NCI-H82 (cell line): ENCODE data around the gene TMEM119.
A peak's percentile ranks its signal among the peaks of the same experiment; 100 is the strongest.
"Not testable (repeated sequence)": the region's sequence is repeated elsewhere in the genome, so short reads cannot be mapped to it uniquely, and the experiment has no call there.

Experiments used
- DNase-seq: peaks from one replicate; lab custom pipeline; 2025; lab: John Stamatoyannopoulos, UW

The TMEM119 gene

DNA sequence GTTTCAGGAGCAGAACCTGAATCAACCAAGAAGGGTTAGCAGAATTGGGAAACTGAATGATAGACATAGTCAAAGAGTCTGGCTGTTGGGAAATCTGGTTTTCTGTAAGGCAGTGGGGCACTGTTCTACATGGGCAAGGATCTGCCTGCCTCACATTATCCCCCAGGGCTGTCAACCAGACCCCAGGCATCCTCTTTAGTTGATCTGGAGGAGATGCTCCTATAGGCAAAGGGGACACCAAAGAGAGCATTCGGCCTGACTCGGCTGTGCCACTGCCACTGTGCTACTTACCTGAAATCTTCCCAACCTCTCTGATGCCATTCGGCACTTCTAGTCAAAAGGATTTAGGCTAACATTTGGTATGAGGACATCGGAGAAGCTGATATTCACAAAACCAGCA lies 31.4 kb downstream of the TMEM119 start:
- no peak for DNase-seq

DNA sequence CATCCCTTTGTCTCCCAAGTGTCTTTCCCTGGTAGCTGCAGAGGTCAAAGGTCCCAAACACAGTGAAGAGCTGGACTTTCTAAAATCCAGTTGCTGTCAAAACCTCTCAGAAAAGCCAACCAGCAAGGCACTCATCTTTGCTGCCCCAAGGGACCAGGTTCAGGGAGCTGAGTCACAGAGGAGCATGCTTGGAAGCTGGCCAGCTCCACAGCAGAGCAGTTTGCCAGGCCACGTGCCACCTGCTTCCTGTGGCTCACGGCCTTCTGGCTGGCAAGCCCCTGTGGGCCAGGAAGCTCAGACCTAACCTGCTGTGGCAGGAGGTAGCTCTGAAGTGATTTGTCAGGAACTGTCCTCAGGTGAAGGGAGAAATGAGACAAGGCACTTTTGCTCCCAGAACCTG lies 31.9 kb downstream of the TMEM119 start:
- no peak for DNase-seq

DNA sequence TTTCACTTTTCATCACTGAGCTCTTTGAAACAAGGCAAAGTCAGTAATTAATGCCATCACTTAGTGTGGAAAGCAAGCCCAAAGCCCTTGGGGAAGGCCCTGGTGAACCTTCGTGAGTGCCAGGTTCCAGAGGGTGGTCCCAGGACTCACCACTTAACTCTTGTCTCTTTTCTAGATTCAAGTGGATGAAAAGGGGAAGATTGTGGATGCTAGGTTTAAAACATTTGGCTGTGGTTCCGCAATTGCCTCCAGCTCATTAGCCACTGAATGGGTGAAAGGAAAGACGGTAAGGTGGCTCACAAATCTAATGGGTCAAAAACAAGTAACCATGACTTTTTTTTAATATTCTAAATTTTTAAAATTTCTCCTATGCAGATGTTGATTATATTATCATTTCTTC lies 32.7 kb downstream of the TMEM119 start:
- no peak for DNase-seq

DNA sequence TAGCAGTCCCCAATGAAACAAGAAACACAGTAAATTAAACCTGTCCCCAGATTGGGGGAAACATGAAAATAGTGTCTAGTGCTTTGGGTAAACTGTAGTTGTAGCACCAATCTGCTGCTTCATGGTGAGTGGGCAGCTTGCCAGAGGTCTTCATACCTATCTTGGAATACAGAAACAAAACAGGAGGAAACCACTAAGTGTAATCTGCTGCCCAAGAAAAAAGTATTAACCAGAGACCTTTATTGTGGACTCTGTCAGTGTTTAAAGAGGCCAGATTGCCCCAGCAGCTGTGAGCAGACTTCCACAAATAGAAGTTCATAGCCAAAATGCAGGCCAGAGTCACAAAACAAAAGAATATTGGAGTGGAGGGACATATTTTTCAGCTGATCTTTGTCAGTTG lies 33.2 kb downstream of the TMEM119 start:
- DNase-seq, result no peak

DNA sequence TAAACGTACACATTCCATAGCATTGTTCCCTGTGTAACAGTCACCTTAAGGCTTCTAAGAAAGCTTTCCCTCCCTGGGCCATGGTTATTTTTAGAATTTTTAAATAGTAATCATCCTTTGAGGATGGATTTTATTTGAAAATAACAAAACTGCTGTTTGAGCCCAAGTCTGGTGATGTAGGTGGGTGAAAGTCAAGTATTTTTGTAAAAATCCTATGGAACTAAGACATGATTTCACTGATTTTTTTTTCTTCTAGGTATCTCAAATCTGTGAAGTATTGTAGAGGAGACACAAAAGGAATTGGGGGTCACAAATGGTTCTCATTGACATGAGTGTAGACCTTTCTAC lies 34.1 kb downstream of the TMEM119 start:
- DNase-seq, result no peak

DNA sequence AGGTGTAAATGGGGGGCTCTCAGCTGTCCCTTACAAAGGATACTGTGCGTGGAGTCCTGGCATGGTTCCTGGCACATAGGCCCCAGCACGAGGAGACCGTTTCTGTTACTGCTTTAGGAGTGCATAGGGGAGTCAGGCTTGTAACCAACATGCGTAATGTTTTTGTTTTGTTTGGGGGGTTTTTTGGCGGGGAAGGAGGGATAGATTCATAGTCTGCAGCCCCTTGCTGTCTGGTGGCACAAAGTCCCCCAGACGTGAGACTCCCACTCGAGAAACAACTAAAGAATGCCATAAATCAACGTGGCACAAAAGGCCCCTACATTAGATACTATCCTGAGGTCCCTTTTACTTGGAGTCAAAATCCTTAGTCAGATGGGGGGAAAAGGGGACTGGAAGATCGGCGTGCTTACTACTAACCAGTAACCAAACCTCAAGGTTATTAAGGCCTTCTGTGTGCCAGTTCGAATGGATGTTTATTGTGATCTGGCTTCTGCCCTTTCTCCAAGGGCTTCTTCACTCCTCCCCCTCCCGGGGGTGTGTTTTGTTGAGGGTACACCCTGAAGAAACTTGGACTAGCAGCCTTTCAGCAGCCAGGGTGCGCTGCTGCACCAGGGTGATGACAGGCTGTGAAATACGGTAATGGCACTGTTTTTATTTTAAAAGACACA lies 34.6 kb downstream of the TMEM119 start:
- DNase-seq, result peak; percentile 92

DNA sequence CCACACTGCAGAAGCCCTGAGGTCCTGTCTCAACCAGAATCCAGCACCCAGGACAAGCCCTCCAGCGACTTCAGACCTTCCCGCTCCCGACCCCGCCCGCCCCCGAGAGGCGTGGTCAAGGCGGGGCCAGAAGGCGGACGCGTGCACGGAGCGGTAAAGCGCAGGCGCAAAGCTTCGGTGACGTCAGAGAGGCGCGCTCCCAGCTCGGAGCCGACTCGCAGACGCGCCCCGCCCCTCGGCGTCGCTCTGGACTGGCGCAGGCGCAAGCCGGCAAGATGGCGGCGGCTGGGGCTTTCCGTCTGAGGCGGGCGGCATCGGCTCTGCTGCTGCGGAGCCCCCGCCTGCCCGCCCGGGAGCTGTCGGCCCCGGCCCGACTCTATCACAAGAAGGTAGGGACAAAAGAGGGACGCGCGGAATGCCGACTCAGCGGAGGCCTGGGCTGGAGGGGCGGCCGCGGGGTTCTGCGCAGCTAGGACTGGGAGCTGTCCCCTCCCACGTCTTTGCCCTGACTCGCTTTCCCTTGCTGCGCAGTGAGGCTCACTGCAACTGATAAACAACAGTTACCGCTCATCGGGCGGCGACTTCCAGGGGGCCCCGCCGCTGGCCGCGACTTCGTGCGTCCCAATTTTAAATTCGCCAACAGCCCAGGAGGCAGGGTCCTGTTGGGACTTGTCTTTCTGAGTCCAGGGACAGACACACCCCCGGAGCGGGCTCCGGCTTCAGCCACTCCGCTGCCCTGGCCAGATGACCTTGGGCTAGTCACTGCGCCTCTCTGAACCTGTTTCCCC lies 35.3 kb downstream of the TMEM119 start, which contains the start of gene ISCU:
ISCU (plus strand) TSS at position 249 of the 788 bp plus-strand sequence; CDS start at position 276, 27 bp downstream.
- DNase-seq, result peak; percentile 98

DNA sequence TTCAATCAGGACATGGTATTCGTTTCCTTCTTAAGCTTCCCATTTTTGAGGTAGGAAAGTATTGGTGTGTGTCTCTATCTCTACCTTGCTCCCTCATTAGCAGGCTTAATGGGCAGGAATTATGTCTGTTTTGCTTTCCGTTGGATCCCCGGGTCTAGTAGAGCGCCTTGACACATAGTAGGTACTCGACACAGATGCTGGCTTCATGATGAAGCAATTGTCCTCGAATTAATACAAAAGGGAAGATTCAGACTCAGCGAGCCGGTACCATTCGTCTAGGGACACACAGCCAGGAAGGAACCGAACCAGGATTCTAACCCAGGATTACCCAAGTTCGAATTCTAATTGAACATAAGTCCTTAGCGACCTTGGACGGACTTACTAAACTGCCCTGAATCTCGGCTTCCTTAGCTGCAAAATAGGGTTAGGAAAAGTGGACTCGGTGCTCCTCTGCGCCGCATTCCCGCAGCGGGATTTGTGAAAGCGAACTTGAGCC lies 36.0 kb downstream of the TMEM119 start:
- DNase-seq, result no peak

DNA sequence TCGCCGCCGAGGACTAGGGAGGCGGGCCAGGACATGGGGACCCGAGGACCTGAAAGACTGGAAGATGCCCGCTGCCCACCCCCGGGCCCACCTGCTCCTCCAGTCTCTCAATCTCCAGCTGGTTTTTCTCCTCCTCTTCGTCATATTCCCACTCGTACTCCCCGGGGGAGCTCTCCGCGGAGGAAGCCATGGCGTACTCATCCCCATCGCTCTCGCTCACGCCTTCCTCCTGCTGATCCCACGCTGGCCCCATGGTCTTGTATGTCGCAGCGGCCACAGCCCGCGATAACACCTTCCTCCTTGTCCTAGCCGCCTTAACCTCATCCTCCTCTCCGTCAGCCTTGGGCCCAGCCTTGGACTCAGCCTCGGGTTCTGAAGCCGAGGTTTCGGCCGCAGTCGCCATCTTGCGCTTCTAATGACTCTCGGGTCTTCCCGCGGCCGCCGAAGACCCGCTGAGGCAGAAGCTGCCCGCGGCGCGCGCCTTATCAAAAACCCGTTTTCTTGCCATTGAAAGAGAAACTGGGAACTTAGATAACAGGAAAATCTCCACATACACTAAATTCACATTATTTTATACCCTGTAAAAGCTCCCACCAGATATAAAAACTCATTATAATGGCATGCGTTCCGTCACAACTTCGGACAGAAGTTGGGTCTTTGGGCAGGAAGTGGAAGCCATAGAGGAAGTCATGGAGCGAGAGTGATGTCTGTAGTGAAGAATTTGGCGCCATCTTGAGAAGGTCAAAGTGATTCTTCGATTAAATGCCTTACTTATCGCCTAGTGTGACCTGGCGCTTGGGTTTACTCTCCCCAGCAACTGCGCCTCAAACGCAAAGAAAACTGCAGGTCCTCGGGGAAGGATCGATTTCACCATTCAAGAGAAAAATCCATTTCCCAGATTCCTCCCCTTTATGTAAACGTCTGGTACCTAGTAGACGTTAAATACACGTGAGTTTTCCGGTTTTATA lies 36.8 kb downstream of the TMEM119 start, which contains the start of gene SART3:
SART3 (minus strand) TSS at position 422 of the 968 bp plus-strand sequence; CDS start at position 403, 19 bp downstream.
- peak; percentile 96 for DNase-seq

DNA sequence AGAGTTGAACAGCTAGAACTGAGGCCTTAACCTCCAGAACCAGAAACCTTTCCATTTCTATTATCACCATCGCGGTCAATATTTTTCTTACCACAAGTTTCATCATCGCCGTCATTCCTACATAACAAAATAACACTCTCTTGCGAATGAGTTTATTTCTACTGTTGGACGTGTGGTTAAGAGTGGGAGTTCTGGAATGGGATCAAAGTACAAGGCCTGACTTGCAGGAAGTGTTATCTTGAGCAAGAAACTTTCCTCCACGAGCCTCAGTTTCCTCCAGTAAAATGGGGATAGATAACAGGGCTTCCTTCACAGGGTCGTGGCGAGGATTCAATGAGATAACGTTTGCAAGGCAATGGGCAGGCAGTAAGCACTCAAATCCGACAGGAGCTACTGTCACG lies 37.6 kb downstream of the TMEM119 start:
- no peak for DNase-seq

DNA sequence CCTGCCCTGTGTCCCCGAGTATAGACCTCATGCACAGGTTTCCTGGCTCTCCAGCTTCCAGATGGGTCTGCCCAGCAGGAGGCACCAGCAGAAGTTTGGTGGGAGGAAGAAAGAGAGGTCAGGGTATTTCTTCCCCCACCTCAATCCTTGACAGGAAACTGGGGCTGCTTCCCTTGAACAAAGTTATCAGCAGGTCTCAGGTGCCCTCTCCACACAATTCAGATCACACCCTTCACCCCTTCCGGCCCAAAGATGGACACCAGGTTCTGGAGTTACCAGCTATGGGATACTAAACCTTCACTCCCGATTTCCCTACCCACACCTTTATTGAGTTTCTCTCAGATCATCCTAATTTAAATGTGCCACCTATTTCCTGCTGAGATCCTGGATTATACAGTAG lies 38.1 kb downstream of the TMEM119 start:
- no peak for DNase-seq

DNA sequence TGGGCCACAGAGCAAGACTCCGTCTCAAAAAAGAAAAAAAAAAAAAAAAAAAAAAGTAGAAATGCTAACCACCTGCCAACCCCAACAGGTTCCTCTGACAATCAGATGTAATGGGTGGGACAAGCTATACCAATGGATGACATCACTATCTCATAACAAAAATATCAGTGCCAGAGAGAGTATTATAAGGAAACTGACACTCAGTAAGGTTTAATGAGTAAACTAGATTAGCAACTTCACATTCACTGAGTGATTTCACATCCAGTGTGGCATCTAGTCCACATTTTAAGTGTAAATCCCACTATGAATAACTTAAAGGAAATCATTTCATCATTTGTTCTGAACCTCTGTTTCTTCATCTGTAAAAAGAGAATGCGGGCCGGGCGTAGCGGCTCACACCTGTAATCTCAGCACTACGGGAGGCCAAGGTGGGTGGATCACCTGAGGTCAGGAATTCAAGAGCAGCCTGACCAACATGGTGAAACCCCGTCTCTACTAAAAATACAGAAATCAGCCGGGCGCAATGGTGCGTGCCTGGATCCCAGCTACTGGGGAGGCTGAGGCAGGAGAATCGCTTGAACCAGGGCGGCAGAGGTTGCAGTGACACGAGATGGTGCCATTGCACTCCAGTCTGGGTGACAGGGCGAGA lies 38.8 kb downstream of the TMEM119 start:
- no peak for DNase-seq

DNA sequence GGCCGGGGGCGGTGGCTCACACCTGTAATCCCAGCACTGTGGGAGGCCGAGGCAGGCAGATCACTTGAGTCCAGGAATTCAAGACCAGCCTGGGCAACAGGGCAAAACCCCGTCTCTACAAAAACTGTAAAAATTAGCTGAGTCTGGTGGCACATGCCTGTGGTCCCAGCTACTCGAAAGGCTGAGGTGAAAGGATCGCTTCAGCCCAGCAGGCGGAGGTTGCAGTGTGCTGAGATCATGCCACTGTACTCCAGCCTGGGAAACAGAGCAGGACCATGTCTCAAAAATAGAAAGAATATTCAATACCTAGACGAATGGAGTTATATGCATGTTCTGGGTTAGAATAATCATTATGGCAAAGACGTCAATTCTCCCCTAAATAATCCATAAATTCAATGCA lies 42.5 kb downstream of the TMEM119 start:
- DNase-seq, result not testable (repeated sequence)

DNA sequence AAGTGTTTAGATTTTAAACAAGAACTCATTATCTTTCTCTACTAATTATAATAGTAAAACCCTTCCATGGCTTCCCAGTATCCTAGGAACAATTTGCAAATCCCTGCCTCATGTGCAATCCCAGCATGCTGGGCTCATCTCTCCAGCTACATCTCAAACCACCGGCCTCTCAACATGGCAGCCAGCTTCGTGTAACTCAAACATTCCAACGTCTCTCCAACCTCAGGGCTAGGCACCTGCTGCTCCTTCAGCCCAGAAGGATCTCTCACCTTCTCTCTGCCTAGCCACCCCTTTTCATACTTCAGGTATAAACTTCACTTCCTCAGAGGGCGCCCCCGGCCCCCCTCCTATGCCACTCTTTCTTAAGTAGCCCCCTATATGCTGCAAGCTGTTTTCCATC lies 44.1 kb downstream of the TMEM119 start:
- DNase-seq, result no peak

DNA sequence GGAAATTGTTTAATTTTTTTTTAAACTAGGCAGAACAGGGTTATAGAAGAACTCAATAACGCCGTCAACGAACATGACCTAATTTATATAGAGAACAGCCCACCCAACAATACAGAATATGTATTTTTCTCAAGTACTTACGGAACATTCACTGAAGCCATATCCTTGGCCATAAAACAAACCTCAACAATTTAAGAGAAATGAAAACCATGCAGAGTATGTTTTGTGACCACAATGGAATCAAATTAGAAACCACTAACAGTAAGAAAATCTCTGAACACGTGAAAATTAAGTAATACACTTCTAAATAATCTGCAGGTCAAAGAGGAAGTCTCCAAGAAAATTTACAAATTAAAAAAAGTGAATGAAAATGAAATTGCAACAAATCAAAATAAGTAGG lies 46.3 kb downstream of the TMEM119 start:
- no peak for DNase-seq

DNA sequence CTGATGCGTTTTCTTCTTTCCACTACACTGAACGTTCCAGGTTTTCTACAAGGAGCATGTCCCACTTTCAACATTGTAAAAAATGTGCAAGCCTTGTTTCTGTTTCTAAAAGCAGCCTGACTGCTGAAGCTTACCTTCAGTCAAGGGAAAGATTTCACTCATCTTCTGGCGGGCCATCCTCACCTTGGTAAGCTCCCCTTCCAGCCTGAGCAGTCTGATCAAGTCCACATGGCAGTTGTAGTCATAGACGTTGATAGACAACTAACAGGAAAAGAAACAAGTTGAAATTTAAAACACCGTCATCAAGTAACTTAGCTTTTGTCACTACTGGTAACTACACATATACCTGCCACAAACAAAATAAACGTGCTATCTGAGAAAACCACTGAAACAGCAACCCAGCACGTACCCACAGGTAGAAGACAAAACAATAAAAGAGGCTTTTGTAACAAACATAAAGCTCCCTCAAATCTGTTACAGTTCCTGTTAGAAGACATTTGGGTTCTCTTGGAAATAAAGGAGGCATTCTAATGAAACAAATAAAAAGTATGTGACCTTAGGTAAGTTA lies 48.8 kb downstream of the TMEM119 start:
- no peak for DNase-seq

DNA sequence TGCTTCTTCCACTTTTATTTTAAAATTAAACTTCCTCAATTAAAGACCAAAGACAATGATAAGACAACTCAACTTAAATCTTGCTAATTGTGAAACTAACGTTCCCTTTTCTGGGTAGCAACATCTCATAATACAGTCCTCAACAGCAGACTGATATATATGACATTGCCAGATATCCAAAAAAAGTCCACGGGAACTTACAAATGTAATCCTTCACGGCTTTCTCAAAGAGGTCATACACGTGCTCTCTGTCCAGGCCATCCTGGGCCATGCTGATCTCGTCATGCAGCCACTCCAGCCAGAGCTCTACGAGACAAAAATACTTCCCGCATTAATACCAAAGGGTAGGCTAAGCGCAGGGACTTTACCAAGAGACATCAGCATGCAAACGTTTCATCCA lies 50.2 kb downstream of the TMEM119 start:
- DNase-seq, result no peak

DNA sequence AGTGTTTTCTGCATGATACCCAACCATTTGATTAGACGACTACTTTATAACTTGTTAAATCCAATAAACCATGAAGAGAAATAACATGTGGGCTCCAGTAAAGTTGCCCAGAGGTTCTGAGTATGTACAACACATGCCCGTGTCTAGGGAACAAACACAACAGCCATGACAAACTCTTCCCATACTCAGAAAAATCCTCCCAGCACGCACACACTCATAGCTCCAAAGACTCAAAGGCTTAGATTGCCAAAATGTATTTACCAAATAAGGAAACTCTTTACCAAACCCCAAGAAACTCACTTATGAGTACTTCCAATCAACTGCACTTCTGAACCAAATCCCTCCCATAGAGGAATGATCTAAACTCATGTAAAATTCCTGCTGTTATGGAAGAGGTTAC lies 54.2 kb downstream of the TMEM119 start:
- DNase-seq, result no peak

DNA sequence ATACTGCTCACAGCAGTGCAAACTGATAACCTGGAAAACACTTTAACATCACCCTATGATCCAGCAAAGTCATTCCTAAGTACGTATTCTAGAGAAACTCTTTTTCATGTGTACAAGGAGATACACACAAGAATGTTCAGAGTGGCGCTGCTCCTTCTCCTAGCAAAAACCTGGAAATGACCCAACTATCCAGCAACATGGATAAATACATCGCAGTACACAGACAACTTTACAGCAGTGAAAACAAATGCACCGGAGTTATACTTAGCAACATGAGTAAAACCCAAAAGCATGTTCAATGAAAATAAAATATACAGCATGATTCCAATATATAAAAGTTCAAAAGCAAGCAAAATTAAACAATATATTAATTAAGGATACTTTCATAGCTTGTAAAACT lies 55.6 kb downstream of the TMEM119 start:
- no peak for DNase-seq
